T-helper 2 cell treated with Interferon-gamma antibody and Interleukin-4, amounts not matched to agents 5 μg/mL and 100 μg/mL, for 36 hours (primary cell): ENCODE measurements around the gene PCSK1.

Experiments
- DNase-seq: peaks from one replicate; pipeline ENCODE4 v3.0.0; 2021; ENCODE audit warnings: low spot score
- H3K27ac Mint-ChIP-seq: one replicate; pipeline ENCODE4 v1.8.0; 2021; ENCODE audit warnings: mild to moderate bottlenecking, mixed read lengths
- H3K27me3 Mint-ChIP-seq: one replicate; pipeline ENCODE4 v1.8.0; 2021; ENCODE audit warnings: low read depth, mixed read lengths
- H3K36me3 Mint-ChIP-seq: one replicate; pipeline ENCODE4 v1.8.0; 2021; ENCODE audit warnings: low read depth, mixed read lengths
- H3K4me1 Mint-ChIP-seq: one replicate; pipeline ENCODE4 v1.8.0; 2021; ENCODE audit warnings: low read depth, mixed read lengths
- H3K4me3 Mint-ChIP-seq: one replicate; pipeline ENCODE4 v1.8.0; 2022; ENCODE audit warnings: mild to moderate bottlenecking, moderate library complexity, mixed read lengths
- H3K9me3 Mint-ChIP-seq: one replicate; pipeline ENCODE4 v1.8.0; 2021; ENCODE audit warnings: mixed read lengths

Gene PCSK1

DNA sequence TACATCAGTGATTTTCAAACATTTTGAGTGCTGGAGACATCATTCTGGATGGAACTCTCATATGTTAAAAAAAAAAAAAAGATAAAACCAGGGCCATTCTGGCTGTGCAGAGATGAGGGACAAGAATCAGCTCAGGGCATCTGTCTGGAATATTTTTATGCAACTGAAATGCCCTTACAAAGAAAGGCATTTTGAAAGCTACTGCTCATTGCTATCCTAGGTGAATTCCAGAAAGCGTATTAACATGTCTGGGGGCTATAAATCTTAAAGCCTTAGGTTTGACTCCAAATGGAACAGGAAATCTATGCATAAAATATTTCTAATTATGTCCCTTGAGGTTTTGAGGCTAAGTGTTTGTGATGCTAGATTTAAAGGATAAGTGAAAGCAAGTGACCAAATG is 14.9 kb upstream of the PCSK1 start:
- Mint-ChIP-seq H3K4me3 (no peak overlapping the region), H3K27ac (no peak overlapping the region), H3K4me1 (no peaks in the 10 kb centered on the region), H3K27me3 (peaks cover 18% of the 10 kb centered on the region), H3K9me3 (no peaks in the 10 kb centered on the region), H3K36me3 (no peaks in the 10 kb centered on the region)
- DNase-seq: no peak

- no peak overlapping the region for H3K4me3 Mint-ChIP-seq
- H3K36me3 Mint-ChIP-seq: no peaks in the 10 kb centered on the region
- H3K27ac Mint-ChIP-seq: no peak overlapping the region
- H3K27me3 Mint-ChIP-seq: peaks cover 32% of the 10 kb centered on the region
- peaks cover 6% of the 10 kb centered on the region for H3K4me1 Mint-ChIP-seq
- no peak for DNase-seq
- no peaks in the 10 kb centered on the region for H3K9me3 Mint-ChIP-seq
Observed at GRCh38 chr5:96440185-96440538, 7.1 kb upstream of the PCSK1 start.

- Mint-ChIP-seq H3K27me3 (peaks cover 38% of the 10 kb centered on the region), H3K9me3 (no peaks in the 10 kb centered on the region), H3K27ac (no peak overlapping the region), H3K4me1 (peaks cover 6% of the 10 kb centered on the region), H3K36me3 (no peaks in the 10 kb centered on the region), H3K4me3 (peak overlapping the region; percentile 30)
- no peak for DNase-seq
Observed at GRCh38 chr5:96439477-96440184, 6.6 kb upstream of the PCSK1 start.

DNA sequence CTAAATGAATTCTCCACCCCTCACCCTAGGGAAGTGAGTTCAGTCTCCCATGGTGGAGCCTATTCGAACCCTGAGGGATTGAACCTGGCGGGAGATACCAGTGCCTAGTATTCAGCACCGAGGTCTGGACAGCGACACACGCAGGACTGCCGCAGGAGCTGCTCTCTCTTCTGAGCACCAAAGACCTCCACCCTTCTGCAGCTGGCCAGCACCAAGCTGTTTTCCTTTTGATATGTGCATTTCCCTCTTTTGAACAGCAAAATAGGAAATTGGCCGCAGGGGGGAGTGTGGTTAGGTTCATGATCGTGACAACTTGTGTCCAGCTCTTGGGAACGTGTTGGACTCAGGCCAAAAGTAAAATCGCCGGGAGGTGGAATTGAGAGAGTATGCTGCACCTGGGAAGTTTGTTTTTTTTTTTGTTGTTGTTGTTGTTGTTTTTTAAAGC is 1.2 kb upstream of the PCSK1 start:
- Mint-ChIP-seq H3K27ac (no peak overlapping the region), H3K27me3 (peaks cover 64% of the 10 kb centered on the region), H3K4me3 (no peak overlapping the region), H3K9me3 (no peaks in the 10 kb centered on the region), H3K4me1 (peaks cover 1% of the 10 kb centered on the region), H3K36me3 (no peaks in the 10 kb centered on the region)
- DNase-seq: peak; percentile 23

DNA sequence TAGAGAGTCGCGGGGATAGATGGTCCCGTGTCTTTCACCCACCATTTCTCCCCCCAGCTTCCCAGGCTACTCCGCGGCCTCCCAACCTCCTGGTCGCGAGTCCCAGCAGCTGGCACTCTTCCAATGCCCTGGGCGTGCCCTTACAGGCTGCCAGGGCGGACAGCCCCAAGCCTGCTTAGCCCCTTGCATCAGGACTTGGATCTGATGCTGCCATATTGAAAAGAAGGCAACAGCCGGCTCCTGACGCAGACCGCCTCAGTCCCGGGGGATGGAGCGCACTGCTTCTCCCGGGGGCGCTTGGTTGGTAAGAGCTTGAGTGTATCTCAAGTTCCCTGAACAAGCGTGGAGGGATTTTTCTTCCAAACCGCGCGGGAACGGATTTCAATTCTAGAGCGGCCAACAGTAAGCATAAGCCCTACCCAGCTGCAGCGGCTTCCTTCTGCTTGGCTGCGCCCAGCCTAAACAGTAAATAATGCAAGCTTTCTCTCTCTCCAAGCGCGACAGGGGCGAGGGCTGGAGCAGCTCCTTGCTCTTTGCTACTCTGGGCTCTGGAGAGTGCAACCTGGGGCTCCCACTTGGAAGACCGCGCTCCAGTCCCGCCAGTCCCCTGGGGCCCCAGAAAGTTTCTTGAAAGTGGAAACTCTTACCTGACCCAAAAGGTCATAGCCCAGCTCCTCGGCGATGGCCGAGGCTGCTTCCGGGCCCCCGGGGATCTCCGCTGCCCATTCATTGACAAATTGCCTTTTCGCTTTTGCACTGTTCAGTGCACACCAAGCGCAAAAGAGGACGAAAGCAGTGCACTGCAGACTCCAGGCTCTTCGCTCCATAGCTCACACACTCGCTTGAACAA is 607 bp downstream of the PCSK1 start:
- Mint-ChIP-seq H3K27me3 (peaks cover 59% of the 10 kb centered on the region), H3K36me3 (no peaks in the 10 kb centered on the region), H3K4me1 (peaks cover 1% of the 10 kb centered on the region), H3K4me3 (no peak overlapping the region), H3K9me3 (no peaks in the 10 kb centered on the region), H3K27ac (no peak overlapping the region)
- DNase-seq: no peak

- H3K27me3 Mint-ChIP-seq: peaks cover 53% of the 10 kb centered on the region
- no peak overlapping the region for H3K27ac Mint-ChIP-seq
- no peak overlapping the region for H3K4me3 Mint-ChIP-seq
- H3K4me1 Mint-ChIP-seq: peaks cover 1% of the 10 kb centered on the region
- no peaks in the 10 kb centered on the region for H3K9me3 Mint-ChIP-seq
- H3K36me3 Mint-ChIP-seq: no peaks in the 10 kb centered on the region
- peak; percentile 6 for DNase-seq
Observed at GRCh38 chr5:96431376-96432187, 1.5 kb downstream of the PCSK1 start.

GRCh38 chr5:96427824-96428223 is 5.2 kb downstream of the PCSK1 start:
- DNase-seq: no peak
- H3K27ac Mint-ChIP-seq: no peak overlapping the region
- H3K27me3 Mint-ChIP-seq: peaks cover 30% of the 10 kb centered on the region
- no peaks in the 10 kb centered on the region for H3K9me3 Mint-ChIP-seq
- peaks cover under 1% of the 10 kb centered on the region for H3K4me1 Mint-ChIP-seq
- H3K4me3 Mint-ChIP-seq: no peak overlapping the region
- no peaks in the 10 kb centered on the region for H3K36me3 Mint-ChIP-seq

DNA sequence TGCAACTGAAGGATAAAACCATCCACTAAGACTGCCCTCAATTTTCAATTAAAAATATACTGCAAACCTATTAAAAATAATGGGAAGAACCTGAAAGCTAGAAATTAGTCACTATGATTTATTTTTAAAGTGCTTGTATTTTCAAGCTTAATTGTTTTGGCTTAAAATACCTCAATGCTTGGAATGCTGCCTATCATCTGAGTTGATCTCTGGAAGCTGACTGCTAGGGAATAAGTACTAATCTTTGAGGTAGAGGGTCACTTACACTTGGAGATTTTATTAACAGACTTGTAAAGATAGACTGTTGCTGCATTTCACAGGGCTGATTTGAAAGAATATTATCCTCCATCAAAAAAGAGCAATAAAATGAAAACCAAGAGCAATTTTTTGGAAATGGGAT is 6.2 kb downstream of the PCSK1 start:
- Mint-ChIP-seq H3K27me3 (peaks cover 20% of the 10 kb centered on the region), H3K4me3 (no peak overlapping the region), H3K4me1 (no peaks in the 10 kb centered on the region)

DNA sequence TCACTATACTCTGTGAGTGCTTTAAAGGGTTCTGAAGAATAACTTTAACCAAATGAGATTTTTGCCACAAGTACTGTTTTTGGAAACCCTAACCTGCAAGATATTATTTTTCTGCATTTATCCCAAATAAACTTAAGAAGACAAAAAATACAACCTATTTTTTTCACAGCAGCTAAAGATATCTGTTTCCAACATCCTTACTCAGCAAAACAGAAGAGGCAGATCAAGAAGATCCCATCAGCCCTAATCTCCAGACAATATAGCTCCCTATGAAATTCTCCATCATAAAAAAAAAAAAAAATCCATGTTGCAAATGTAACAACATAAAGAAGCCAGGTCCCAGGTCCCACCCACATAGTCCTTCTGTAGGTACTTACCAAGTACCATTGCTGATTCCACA is 7.6 kb downstream of the PCSK1 start:
- H3K27me3 Mint-ChIP-seq: peaks cover 9% of the 10 kb centered on the region
- no peak overlapping the region for H3K27ac Mint-ChIP-seq
- no peak overlapping the region for H3K4me3 Mint-ChIP-seq
- DNase-seq: no peak
- no peaks in the 10 kb centered on the region for H3K36me3 Mint-ChIP-seq
- H3K4me1 Mint-ChIP-seq: no peaks in the 10 kb centered on the region
- no peaks in the 10 kb centered on the region for H3K9me3 Mint-ChIP-seq

More for the DNA sequence above, 6.2 kb downstream of the PCSK1 start:
- DNase-seq: no peak
- no peaks in the 10 kb centered on the region for H3K36me3 Mint-ChIP-seq
- H3K9me3 Mint-ChIP-seq: no peaks in the 10 kb centered on the region
- no peak overlapping the region for H3K27ac Mint-ChIP-seq

- Mint-ChIP-seq H3K4me3 (no peak overlapping the region), H3K27ac (no peak overlapping the region), H3K27me3 (peaks cover 7% of the 10 kb centered on the region), H3K9me3 (no peaks in the 10 kb centered on the region), H3K36me3 (no peaks in the 10 kb centered on the region), H3K4me1 (no peaks in the 10 kb centered on the region)
- no peak for DNase-seq
Observed at GRCh38 chr5:96415897-96416296, 17.2 kb downstream of the PCSK1 start.

DNA sequence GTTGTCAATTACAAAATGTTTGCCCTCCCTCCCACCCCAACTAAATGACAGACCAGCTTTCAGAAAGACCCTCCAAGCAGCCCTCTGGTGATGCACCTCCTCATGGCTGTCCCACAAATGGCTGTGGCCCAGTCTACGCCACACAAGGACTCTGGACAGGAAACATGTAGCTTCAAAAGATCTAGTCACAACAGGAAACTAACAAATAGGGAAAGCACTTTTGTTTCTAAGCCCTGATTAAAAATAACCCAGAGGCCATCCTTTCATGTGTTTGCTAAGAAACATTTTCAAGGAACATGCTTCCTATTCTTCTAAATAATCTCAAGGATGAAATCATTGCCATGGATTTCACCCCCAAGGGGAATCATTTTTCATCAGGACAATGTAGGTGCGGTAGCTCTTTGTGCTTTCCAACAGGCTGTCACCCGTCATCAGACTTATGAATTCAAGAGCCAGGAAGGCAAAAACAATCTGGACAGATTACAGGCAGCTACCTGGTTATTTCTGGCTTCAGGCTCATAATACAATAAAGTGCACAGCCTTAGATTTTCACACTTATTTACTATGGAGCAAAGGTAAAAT is 20.1 kb downstream of the PCSK1 start:
- no peaks in the 10 kb centered on the region for H3K4me1 Mint-ChIP-seq
- no peaks in the 10 kb centered on the region for H3K36me3 Mint-ChIP-seq
- H3K9me3 Mint-ChIP-seq: no peaks in the 10 kb centered on the region
- peaks cover 7% of the 10 kb centered on the region for H3K27me3 Mint-ChIP-seq
- no peak overlapping the region for H3K4me3 Mint-ChIP-seq
- DNase-seq: no peak
- no peak overlapping the region for H3K27ac Mint-ChIP-seq

- no peak overlapping the region for H3K27ac Mint-ChIP-seq
- H3K27me3 Mint-ChIP-seq: peaks cover 2% of the 10 kb centered on the region
- H3K4me3 Mint-ChIP-seq: no peak overlapping the region
- H3K9me3 Mint-ChIP-seq: no peaks in the 10 kb centered on the region
- no peak for DNase-seq
- no peaks in the 10 kb centered on the region for H3K4me1 Mint-ChIP-seq
- no peaks in the 10 kb centered on the region for H3K36me3 Mint-ChIP-seq
Observed at GRCh38 chr5:96410013-96410412, 23.0 kb downstream of the PCSK1 start.

- Mint-ChIP-seq H3K36me3 (no peaks in the 10 kb centered on the region), H3K4me1 (no peaks in the 10 kb centered on the region), H3K4me3 (no peak overlapping the region), H3K27me3 (no peaks in the 10 kb centered on the region), H3K9me3 (no peaks in the 10 kb centered on the region), H3K27ac (no peak overlapping the region)
- no peak for DNase-seq
Observed at GRCh38 chr5:96408841-96409538, 24.1 kb downstream of the PCSK1 start.
